SK-N-SH treated with all-trans-retinoic acid at 6 μM for 48 hours (cell line): ENCODE results near the gene GPATCH1.

Source experiments
- ATAC-seq: fragments of 200-7000 bp; cut with Tn5 transposase; 3 replicates; pipeline ENCODE4 v1.9.1; 2020; ENCODE audit warnings: mild to moderate bottlenecking, moderate library complexity
- ARNTL ChIP-seq: fragments of 450-650 bp; formaldehyde crosslinking; IDR thresholded peaks from 2 replicates; pipeline ENCODE4 v1.5.0; 2020; ENCODE audit warnings: low read depth, mild to moderate bottlenecking, moderate library complexity, borderline replicate concordance
- BACH2 ChIP-seq: fragments of 250-450 bp; sonication (Bioruptor Pico); IDR thresholded peaks from 2 replicates; pipeline ENCODE4 v1.9.0; 2021; ENCODE audit warnings: mild to moderate bottlenecking, borderline replicate concordance
- CREB5 ChIP-seq: fragments of 250-450 bp; sonication (Bioruptor Pico); IDR thresholded peaks from 2 replicates; pipeline ENCODE4 v1.5.1; 2020; ENCODE audit warnings: low read depth, mild to moderate bottlenecking, moderate library complexity
- CSDC2 ChIP-seq: fragments of 250-450 bp; sonication (Bioruptor Pico); IDR thresholded peaks from 2 replicates; pipeline ENCODE4 v1.5.0; 2020; ENCODE audit warnings: mild to moderate bottlenecking, moderate library complexity
- CSRNP3 ChIP-seq: fragments of 250-450 bp; sonication (Bioruptor Pico); IDR thresholded peaks from 2 replicates; pipeline ENCODE4 v1.5.1; 2021; ENCODE audit warnings: mild to moderate bottlenecking, moderate library complexity
- ESRRG ChIP-seq: fragments of 250-450 bp; sonication (Bioruptor Pico); IDR thresholded peaks from 2 replicates; pipeline ENCODE4 v1.6.1; 2021; ENCODE audit warnings: mild to moderate bottlenecking
- GLIS3 ChIP-seq: fragments of 250-450 bp; sonication (Bioruptor Pico); IDR thresholded peaks from 2 replicates; pipeline ENCODE4 v1.5.0; 2020; ENCODE audit warnings: mild to moderate bottlenecking, moderate library complexity
- ISL1 ChIP-seq: fragments of 250-450 bp; sonication (Bioruptor Pico); IDR thresholded peaks from 2 replicates; pipeline ENCODE4 v2.1.2; 2022; ENCODE audit warnings: mild to moderate bottlenecking, moderate library complexity
- OSR1 ChIP-seq: fragments of 250-450 bp; sonication (Bioruptor Pico); IDR thresholded peaks from 2 replicates; pipeline ENCODE4 v1.8.0; 2022; ENCODE audit warnings: moderate library complexity, mild to moderate bottlenecking, inconsistent platforms
- PATZ1 ChIP-seq: fragments of 250-450 bp; sonication (Bioruptor Pico); IDR thresholded peaks from 2 replicates; pipeline ENCODE4 v1.8.0; 2020; ENCODE audit warnings: mild to moderate bottlenecking, moderate library complexity, borderline replicate concordance
- POU6F1 ChIP-seq: fragments of 250-450 bp; sonication (Bioruptor Pico); IDR thresholded peaks from 2 replicates; pipeline ENCODE4 v1.8.0; 2021; ENCODE audit warnings: low read depth, mild to moderate bottlenecking, moderate library complexity, borderline replicate concordance
- PPARA ChIP-seq: fragments of 250-450 bp; sonication (Bioruptor Pico); IDR thresholded peaks from 2 replicates; pipeline ENCODE4 v1.5.0; 2020; ENCODE audit warnings: mild to moderate bottlenecking, borderline replicate concordance
- RARB ChIP-seq: fragments of 250-450 bp; sonication (Bioruptor Pico); IDR thresholded peaks from 2 replicates; pipeline ENCODE4 v1.8.0; 2021; ENCODE audit warnings: mild to moderate bottlenecking, moderate library complexity
- SNAI2 ChIP-seq: fragments of 250-450 bp; sonication (Bioruptor Pico); IDR thresholded peaks from 2 replicates; pipeline ENCODE4 v1.5.0; 2020; ENCODE audit warnings: mild to moderate bottlenecking, moderate library complexity
- TCF4 ChIP-seq: fragments of 250-450 bp; sonication (Bioruptor Pico); IDR thresholded peaks from 2 replicates; pipeline ENCODE4 v1.8.0; 2021; ENCODE audit warnings: mild to moderate bottlenecking, moderate library complexity, borderline replicate concordance
- TOX ChIP-seq: fragments of 250-450 bp; sonication (Bioruptor Pico); IDR thresholded peaks from 2 replicates; pipeline ENCODE4 v1.8.0; 2021; ENCODE audit warnings: mild to moderate bottlenecking, moderate library complexity, borderline replicate concordance
- ZC3H10 ChIP-seq: fragments of 250-450 bp; sonication (Bioruptor Pico); IDR thresholded peaks from 2 replicates; pipeline ENCODE4 v1.5.1; 2021; ENCODE audit warnings: mild to moderate bottlenecking, moderate library complexity
- ZFP3 ChIP-seq: fragments of 250-450 bp; sonication (Bioruptor Pico); IDR thresholded peaks from 2 replicates; pipeline ENCODE4 v1.5.0; 2020; ENCODE audit warnings: mild to moderate bottlenecking, moderate library complexity
- ZFP30 ChIP-seq: fragments of 450-650 bp; formaldehyde crosslinking; IDR thresholded peaks from 2 replicates; pipeline ENCODE4 v1.5.0; 2022; ENCODE audit warnings: mild to moderate bottlenecking, moderate library complexity
- ZNF565 ChIP-seq: fragments of 450-650 bp; formaldehyde crosslinking; conservative IDR thresholded peaks from 2 replicates; pipeline ENCODE4 v1.5.0; 2020; ENCODE audit warnings: low read depth, mild to moderate bottlenecking, moderate library complexity
- ZNF70 ChIP-seq: fragments of 450-650 bp; formaldehyde crosslinking; IDR thresholded peaks from 2 replicates; pipeline ENCODE4 v1.5.0; 2020; ENCODE audit warnings: mild to moderate bottlenecking, moderate library complexity
- ZNF8 ChIP-seq: fragments of 450-650 bp; formaldehyde crosslinking; IDR thresholded peaks from 2 replicates; pipeline ENCODE4 v1.5.0; 2020; ENCODE audit warnings: mild to moderate bottlenecking, moderate library complexity

GPATCH1 gene

GRCh38 chr19:33102893-33103292 is 21.9 kb downstream of the GPATCH1 start (continued):
- TF ChIP-seq PATZ1 (CRISPR knock-in tag) = no peak

GRCh38 chr19:33108161-33108560 is 27.2 kb downstream of the GPATCH1 start:
- ATAC-seq = no peak

GRCh38 chr19:33110137-33110910 is 29.3 kb downstream of the GPATCH1 start:
- TF ChIP-seq GLIS3 (no peak), PPARA (CRISPR knock-in tag) (no peak), ZNF70 (CRISPR knock-in tag) (no peak)
- ATAC-seq = no peak

More at GRCh38 chr19:33108161-33108560, 27.2 kb downstream of the GPATCH1 start:
- no peak for TF ChIP-seq ARNTL (CRISPR knock-in tag)
- TF ChIP-seq TCF4 = no peak
- no peak for TF ChIP-seq OSR1 (CRISPR knock-in tag)
- no peak for TF ChIP-seq ZFP3
- no peak for TF ChIP-seq CSDC2 (CRISPR knock-in tag)
- no peak for TF ChIP-seq SNAI2 (CRISPR knock-in tag)
- no peak for TF ChIP-seq BACH2
- no peak for TF ChIP-seq TOX (CRISPR knock-in tag)
- TF ChIP-seq POU6F1 (CRISPR knock-in tag) = no peak
- TF ChIP-seq RARB (CRISPR knock-in tag) = no peak
- TF ChIP-seq ESRRG = no peak
- no peak for TF ChIP-seq GLIS3
- no peak for TF ChIP-seq ZNF565

GRCh38 chr19:33111587-33111986 is 30.6 kb downstream of the GPATCH1 start:
- TF ChIP-seq CSRNP3 (CRISPR knock-in tag) (no peak), PATZ1 (CRISPR knock-in tag) (no peak), TCF4 (no peak), ZFP30 (CRISPR knock-in tag) (no peak), ZNF8 (CRISPR knock-in tag) (no peak), TOX (CRISPR knock-in tag) (no peak), OSR1 (CRISPR knock-in tag) (no peak), CSDC2 (CRISPR knock-in tag) (no peak), BACH2 (no peak), GLIS3 (no peak), SNAI2 (CRISPR knock-in tag) (no peak), ZNF70 (CRISPR knock-in tag) (no peak), CREB5 (CRISPR knock-in tag) (no peak), ZFP3 (no peak), ISL1 (CRISPR knock-in tag) (no peak), POU6F1 (CRISPR knock-in tag) (no peak), ZC3H10 (CRISPR knock-in tag) (no peak), ZNF565 (no peak), ESRRG (no peak)
- no peak for ATAC-seq
